Metanephros (tissue), 2 donors: Measurements from ENCODE around the gene OR4Q3. TPM values are rescaled to one million over a fixed set of nuclear protein-coding genes. Genes with fewer than 3 reads are reported as not detected.

Source experiments
- small RNA-seq: library from RNA; depleted of rRNA; stranded (forward); fragments of <200 nt; gene quantifications from one replicate; pipeline ENCODE3, GENCODE V24; 2014; ENCODE audit warnings: low replicate concordance
- total RNA-seq: library from RNA; depleted of rRNA; stranded (reverse); fragments of >200 nt; gene quantifications from one replicate; pipeline ENCODE4 v1.2.3, GENCODE V29; 2014

The OR4Q3 gene
- not detected for total RNA-seq

DNA sequence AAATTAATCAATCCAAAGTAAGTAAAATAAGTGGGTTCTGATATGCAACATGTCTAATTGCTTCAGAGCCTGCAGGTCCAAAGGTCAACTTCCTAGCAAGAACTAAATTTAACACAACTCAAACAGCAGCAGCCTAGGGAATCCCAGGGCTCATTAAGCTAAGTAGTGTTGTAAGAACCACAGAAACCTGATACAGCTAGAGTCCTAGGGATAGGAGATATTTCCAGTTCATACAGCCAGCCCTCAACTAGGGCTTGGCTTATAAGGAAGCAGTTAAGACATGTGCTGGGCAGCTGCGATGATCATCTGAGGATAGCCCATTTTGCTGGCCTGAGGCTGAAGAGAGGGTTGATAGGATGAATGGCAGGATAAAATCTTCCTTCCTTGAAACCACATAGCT lies at the start of gene OR4Q3:
TSS of gene OR4Q3 (plus strand) at position 316 of the 400 bp plus-strand sequence.

DNA sequence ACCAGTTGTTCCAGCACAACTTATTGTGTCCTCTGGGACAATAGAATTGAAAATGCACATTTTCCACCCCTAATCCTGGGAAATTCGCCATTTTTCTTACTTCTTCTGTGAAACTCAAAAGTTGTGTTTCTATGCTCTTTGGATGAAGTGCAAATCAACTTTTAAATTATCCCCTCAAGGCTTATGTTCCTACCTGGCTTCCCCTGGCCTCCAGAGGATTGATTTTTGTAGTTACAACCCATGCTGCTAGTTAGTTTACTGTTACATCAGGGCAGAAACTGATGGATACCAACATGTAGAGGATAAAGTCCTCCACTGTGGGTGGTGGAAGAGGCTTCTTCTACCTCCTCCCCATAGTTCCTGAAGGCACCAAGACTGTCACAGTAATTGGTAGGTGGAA lies 29.8 kb downstream of the OR4Q3 start, which contains the start of gene OR4M1:
TSS of gene OR4M1 (plus strand) at position 301 of the 400 bp plus-strand sequence. CDS start 6,819 bp downstream, outside the sequence.

Small RNA genes lying within 50 kb of the gene (small RNA-seq; reads per million reads assigned to genes)
- gene AL512310.1 = not detected

Other genes with a start within 250 kb of the OR4Q3 start
- not detected for gene OR11H2, start 29.7 kb upstream of the OR4Q3 start, total RNA-seq
- gene OR4M1, start 29.9 kb downstream of the OR4Q3 start, total RNA-seq = not detected
- not detected for gene OR4N2, start 60.2 kb downstream of the OR4Q3 start, total RNA-seq
- gene OR4K2, start 131.6 kb downstream of the OR4Q3 start, total RNA-seq = not detected
- gene OR4K5, start 177.0 kb downstream of the OR4Q3 start, total RNA-seq = not detected
- gene OR4K1, start 187.3 kb downstream of the OR4Q3 start, total RNA-seq = not detected
- not detected for gene OR4K15, start 232.0 kb downstream of the OR4Q3 start, total RNA-seq